Measurements from ENCODE around the gene TOB1. TPM values are rescaled to one million over a fixed set of nuclear protein-coding genes. Genes with fewer than 3 reads are reported as not detected.
A peak's percentile ranks its signal among the peaks of the same experiment; 100 is the strongest.

TOB1 gene
- total and polyA plus RNA-seq, 9 of the 15 experiments (the other 6 are each of a cell fraction or from before 2014, with no cell fraction given) = 4.8 to 63.7 (median 13.2) TPM

DNA sequence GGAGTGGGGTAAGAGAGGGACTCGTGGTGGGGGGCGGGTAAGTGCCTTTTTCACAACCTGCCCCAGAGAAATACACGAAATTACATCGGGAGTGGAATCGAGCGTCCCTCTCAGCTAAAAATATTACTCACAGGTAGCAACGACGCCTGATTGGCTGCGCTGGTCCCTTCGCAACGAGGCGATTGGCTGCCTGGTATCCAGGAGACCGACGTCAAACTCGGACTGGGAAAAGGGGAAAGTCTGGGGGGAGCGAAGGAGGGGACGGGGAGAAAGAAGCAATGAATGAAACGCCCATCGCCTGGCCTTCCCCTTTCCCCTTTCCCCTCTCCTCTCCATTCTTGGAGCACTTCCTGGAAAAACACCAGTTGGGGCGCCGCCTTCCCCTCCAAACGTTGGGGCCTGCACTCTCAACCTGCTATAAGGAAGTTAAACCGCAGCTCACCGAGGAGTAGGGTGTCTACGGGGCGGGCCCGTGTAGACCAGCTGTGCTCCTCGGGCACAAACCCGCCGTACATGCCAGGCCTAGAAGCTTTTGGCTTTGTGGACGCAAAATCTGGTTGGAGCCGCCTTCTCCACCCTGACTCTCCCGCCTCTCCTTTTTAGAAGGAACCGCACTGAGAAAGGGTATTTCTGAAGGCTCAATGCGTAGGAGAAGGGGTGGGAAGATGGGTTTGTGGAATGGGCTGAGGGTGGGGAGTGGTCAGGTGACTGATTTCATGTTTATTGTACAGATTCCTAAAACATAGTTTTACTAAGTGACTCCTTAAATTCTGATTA lies 1.4 kb upstream of the TOB1 start (continued):
- TF ChIP-seq HNRNPUL1 (IDR thresholded peaks at IDR 0.05; ENCODE audit: low read length) (no peak), SMARCA5 (IDR thresholded peaks at IDR 0.05) (0 out of 2 replicates have a peak, but pooled peaks have one; percentile 46), POLR2G (IDR thresholded peaks at IDR 0.05; ENCODE audit: low read depth, low read length) (no peak), NR4A1 (CRISPR knock-in tag; IDR thresholded peaks at IDR 0.05) (no peak), NR4A1 (tag; IDR thresholded peaks at IDR 0.05) (no peak), TEAD1 (CRISPR knock-in tag; IDR thresholded peaks at IDR 0.05) (no peak), PTTG1 (tag; IDR thresholded peaks at IDR 0.05; ENCODE audit: low read depth) (no peak), POU5F1 (IDR thresholded peaks at IDR 0.05; ENCODE audit: borderline replicate concordance, low read depth, low read length, partially characterized antibody) (no peak), STAT5A (IDR thresholded peaks at IDR 0.05; ENCODE audit: borderline replicate concordance, low read length) (no peak), ZBTB1 (CRISPR knock-in tag; IDR thresholded peaks at IDR 0.05; ENCODE audit: borderline replicate concordance, low read depth) (no peak; the same call in 1 of the 2 replicates), ZNF431 (CRISPR knock-in tag; IDR thresholded peaks at IDR 0.05) (no peak), SRF (CRISPR knock-in tag; IDR thresholded peaks at IDR 0.05) (peak in 1 of 2 experiments; percentile 54; a peak in 1 of 4 replicates), ESRRB (CRISPR knock-in tag; IDR thresholded peaks at IDR 0.05; ENCODE audit: borderline replicate concordance) (no peak), KDM5B (IDR thresholded peaks at IDR 0.05; ENCODE audit: insufficient replicate concordance, low read depth, low read length) (peak; percentile 51), BACH1 (tag; IDR thresholded peaks at IDR 0.05) (no peak), ZNF778 (CRISPR knock-in tag; IDR thresholded peaks at IDR 0.05) (no peak)
- TF ChIP-seq, protein P1, sequence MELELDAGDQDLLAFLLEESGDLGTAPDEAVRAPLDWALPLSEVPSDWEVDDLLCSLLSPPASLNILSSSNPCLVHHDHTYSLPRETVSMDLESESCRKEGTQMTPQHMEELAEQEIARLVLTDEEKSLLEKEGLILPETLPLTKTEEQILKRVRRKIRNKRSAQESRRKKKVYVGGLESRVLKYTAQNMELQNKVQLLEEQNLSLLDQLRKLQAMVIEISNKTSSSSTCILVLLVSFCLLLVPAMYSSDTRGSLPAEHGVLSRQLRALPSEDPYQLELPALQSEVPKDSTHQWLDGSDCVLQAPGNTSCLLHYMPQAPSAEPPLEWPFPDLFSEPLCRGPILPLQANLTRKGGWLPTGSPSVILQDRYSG (tag; conservative IDR thresholded peaks at IDR 0.05; ENCODE audit: low read depth) = no peak
- TF ChIP-seq, protein P2, sequence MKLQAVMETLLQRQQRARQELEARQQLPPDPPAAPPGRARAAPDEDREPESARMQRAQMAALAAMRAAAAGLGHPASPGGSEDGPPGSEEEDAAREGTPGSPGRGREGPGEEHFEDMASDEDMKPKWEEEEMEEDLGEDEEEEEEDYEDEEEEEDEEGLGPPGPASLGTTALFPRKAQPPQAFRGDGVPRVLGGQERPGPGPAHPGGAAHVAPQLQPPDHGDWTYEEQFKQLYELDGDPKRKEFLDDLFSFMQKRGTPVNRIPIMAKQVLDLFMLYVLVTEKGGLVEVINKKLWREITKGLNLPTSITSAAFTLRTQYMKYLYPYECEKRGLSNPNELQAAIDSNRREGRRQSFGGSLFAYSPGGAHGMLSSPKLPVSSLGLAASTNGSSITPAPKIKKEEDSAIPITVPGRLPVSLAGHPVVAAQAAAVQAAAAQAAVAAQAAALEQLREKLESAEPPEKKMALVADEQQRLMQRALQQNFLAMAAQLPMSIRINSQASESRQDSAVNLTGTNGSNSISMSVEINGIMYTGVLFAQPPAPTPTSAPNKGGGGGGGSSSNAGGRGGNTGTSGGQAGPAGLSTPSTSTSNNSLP (IDR thresholded peaks at IDR 0.05; ENCODE audit: borderline replicate concordance, low read depth, low read length) = no peak
- TF ChIP-seq, protein P3, sequence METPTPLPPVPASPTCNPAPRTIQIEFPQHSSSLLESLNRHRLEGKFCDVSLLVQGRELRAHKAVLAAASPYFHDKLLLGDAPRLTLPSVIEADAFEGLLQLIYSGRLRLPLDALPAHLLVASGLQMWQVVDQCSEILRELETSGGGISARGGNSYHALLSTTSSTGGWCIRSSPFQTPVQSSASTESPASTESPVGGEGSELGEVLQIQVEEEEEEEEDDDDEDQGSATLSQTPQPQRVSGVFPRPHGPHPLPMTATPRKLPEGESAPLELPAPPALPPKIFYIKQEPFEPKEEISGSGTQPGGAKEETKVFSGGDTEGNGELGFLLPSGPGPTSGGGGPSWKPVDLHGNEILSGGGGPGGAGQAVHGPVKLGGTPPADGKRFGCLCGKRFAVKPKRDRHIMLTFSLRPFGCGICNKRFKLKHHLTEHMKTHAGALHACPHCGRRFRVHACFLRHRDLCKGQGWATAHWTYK (CRISPR knock-in tag; IDR thresholded peaks at IDR 0.05) = 0 out of 2 replicates have a peak, but pooled peaks have one; percentile 11
- TF ChIP-seq, protein P4, sequence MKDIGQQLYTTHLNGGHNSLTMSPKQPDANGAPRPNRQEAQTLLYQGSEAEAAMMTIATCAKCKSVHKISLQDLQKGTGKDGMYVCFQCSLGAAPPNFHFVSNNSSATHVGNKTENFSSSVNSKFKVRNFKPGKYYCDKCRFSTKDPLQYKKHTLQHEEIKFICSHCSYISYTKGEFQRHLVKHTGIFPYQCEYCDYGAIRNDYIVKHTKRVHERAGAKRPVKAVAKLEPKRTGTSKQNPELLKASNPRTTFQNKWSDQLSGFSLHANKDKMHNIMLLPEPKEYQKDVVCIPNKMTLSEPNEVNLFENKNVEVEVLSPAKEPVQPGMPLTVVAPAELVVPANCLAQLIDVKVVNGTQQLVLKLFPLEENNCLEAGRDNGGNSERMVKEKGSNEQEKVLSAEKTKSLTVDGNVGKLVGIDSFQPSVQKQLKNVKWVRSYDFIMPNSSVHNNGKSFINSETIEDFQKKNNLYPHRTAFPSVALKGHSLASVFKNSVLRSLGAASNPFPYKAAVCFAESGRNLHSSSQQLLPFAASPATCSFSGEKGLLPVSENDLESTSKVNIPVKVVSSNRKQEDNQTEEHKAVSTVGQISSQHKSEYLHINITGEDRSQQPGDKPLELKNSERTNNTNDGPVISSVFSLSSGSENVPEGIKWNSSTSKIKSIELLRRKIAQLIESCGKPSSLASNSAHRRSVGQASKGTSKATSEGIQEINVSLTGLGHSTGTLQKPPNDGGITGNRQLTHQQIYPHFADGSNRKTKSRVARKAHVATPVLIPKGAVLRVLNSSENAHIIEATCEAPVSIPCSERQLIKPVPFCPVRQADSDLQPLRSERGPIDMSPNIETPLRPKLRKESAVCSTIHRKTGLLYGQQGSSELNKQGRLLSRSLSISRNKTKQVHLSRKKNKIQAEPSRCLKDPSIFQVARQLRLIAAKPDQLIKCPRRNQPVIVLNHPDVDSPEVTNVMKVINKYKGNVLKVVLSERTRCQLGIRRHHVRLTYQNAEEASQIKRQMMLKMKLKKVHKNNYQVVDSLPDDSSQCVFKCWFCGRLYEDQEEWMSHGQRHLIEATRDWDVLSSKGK (CRISPR knock-in tag; IDR thresholded peaks at IDR 0.05) = no peak

All from K562 (cell line).